Right renal pelvis (tissue), 4 donors: Measurements from ENCODE around the gene ATP10B. TPM values are rescaled to one million over a fixed set of nuclear protein-coding genes. Genes with fewer than 3 reads are reported as not detected.
"Not testable (repeated sequence)": the region's sequence is repeated elsewhere in the genome, so short reads cannot be mapped to it uniquely, and the experiment has no call there.

Experiments used
- DNase-seq, 4 donors: peaks; one replicate each; pipeline ENCODE4 v3.0.0-alpha.2; 2013; ENCODE audit warnings: low read depth in 4 of 4, low spot score in 3 of 4, missing footprints in 1 of 4
- polyA plus RNA-seq, 4 donors: library from polyadenylated mRNA; unstranded; fragments of 120-200 nt; gene quantifications; one replicate each; pipeline ENCODE4 v1.2.1, GENCODE V29; 2013; ENCODE audit not compliant: insufficient read length in 4 of 4

ATP10B gene
- polyA plus RNA-seq, 4 donors = 0.51 to 0.70 (median 0.60) TPM

GRCh38 chr5:160824301-160825001 lies 27.6 kb downstream of the ATP10B start:
- no peak for DNase-seq

GRCh38 chr5:160812996-160813395 lies 39.0 kb downstream of the ATP10B start:
- DNase-seq = not testable (repeated sequence)

DNA sequence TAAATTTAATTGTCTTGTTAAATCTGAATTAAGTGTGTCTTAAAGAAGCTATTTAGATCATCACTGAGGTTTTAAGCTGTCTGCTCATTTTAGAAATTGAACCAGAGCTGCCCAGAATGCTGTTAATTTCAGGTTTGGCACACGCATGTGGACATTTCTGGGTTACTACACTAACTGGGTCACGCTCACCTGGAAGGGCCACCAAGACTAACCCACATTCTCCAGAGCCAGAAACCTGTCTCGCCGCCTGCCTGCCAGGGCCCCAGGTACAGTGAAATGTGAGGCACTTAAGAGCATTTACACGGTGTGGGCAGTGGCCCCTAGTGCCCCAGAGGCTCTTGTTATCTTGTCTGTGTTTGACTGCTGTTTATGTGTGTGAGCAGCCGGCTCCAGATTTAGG lies 46.6 kb downstream of the ATP10B start:
- no peak for DNase-seq

GRCh38 chr5:160802592-160802991 lies 49.4 kb downstream of the ATP10B start:
- peak in 1 of 4 donors; percentile 14 for DNase-seq

DNA sequence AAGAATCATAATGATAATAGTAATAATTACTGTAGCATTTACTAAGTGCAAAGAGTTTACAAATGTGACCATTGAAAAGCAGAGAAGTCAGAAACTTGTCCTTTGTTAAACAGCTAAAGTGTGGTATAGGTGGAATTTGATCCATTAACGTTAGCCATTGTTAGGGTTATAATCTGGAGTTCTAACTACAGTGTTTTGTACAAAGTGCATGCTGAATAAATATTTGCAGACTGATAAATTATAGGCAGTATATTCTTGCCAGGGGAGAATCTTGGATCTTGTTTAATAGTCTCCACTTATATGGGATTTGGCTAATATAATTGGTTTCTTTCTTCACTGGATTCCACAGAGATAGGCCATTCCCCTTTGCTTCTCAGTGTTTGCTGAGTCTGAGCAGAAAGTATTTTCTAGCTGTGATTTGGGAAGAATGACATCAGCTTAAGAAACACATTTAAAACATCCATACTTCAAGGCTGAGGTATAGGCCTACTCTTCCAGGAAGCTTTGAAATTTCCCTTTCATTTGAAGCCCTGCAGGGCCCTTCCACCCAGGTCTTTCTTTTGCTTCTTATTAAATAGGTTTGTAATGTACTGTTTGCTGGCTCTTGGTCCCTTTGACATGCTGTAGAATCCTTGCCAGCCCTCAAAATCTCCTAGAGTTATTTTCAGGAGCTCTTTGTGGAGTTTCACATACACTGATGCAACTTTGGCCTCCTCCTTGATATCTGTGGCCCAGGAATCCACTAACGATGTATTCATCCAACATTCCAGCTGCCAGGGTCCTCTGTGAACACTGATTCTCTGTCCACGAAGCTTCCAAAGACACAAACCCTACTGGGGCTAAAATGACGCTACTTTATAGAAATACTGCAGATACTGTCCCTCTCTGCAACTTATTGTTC lies 51.4 kb downstream of the ATP10B start:
- no peak for DNase-seq

DNA sequence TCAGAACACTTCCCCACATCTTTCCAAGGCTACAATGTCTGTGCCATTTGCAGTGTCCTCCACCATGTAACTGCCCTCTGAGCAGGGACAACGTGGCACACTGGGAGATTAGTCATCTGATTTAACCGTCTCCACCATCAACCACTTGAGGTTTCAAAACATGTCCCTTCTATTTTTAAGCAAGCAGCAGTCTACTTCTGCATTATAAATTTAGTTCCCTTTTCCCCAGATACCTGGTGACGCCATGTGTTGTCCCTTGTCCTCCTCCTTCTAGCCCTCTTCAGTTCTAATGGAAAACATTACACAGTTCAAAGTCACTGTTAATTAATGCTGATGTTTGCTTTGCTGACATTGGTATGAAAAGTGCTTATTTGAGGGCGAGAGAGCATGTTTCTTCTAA lies 52.8 kb downstream of the ATP10B start:
- DNase-seq = no peak

- DNase-seq = no peak
These were observed 55.0 kb downstream of the ATP10B start for GRCh38 chr5:160797020-160797419.

DNA sequence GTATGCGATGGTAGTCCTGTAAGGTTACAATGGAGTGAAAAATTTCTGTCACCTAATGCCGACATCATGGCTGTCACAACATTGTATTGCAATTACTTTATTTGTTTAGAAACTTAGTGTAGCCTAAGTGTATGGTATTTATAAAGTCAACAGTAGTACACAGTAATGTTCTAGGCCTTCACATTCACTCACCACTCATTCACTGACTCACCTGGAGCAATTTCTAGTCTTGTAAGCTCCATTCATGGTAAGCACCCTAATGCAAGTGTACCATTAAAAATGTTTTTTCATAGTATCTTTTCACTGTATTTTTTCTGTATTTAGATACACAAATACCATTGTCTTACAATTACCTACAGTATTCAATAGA lies 58.5 kb downstream of the ATP10B start:
- DNase-seq = no peak

- no peak for DNase-seq
These were observed 59.1 kb downstream of the ATP10B start for GRCh38 chr5:160792732-160793529.

DNA sequence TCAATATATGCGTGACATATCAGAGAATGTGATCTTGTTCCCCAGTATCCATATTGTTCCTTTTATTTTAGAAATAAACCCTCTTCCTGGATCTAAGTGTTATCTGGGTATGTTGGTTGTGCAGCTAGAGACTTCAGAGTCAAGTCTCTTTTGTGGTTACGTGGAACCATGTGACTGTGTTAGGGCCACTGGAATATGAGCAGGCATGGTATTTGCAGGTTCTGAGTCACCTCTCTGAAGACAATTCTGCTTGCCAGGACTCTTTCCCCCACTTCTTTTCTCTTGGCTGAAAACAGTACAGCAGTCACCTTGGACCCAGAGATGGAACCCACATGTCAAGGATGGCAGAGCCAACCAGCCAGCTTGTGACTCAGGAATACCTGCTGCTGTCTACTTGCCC lies 59.7 kb downstream of the ATP10B start:
- DNase-seq = no peak

DNA sequence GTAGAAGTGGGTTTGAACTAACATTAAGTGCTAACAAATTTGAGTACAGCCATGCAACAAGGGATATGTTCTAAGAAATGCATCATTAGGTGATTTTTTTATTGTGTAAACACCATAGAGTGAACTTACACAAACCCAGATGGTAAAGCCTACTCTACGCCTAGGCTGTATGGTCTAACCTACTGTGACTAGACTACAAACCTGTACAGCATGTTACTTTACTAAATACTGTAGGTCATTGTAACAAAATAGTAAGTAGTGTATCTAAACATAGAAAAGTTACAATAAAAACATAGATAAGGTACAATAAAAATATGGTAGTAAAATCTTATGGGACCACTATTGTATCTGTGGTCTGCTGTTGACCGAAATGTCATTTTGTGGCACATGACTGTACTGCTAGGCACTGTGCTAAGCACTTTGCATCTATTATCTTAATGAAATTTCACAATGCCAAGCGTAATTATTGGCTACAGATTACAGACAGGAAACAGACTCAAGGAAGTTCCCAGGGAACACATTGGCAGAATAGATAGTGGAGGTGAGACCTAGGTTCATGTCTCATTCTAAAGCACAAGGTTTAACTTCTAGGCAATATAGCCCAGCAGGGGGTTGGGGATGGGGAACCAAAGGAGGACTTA lies 62.7 kb downstream of the ATP10B start:
- no peak for DNase-seq

DNA sequence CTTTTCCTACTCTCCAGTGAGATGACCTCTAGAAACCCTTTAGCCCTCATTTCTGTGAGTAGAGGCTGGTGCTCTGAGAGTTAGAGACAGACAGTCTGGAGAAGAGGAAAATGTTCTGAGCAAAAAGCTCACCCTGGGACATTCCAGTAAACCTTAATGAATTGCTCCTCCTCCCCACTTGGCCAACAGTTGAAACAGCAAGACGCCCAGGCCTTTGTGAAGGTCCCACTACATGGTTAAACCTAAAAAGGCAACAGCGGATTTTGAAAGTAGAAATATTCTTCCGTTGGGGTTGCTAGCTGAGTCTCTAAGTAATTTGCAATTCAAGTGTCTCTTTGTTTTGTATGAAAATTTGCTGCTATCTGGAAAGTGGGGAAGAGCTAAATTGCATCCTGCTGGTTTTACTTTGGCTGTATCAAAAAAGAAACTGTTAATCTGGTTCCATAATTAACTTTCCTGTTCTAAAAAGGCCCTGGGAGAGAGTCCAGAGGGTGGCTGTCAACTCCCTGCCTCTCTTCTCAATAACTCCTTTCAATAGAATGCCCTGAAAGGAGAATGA lies 63.8 kb downstream of the ATP10B start:
- DNase-seq = no peak

DNA sequence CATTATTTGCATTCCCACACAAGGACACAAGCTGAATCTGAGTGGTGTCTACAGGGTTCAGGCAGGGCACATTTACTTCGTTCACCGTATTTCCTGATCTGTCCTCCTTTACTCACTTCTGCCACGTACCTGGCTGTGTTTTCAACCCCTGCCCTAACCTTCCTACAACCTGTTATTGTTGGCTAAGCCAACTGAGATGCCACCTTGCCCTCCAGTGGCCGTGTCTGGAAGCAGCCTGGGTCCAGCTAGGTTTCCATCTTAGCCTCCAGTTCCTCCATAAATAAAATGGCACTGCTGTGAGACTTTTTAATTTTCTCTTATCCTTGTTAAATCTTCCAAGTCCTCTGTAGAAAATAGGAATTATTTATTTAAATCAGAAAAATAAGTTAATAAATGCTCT lies 64.8 kb downstream of the ATP10B start:
- no peak for DNase-seq

GRCh38 chr5:160774666-160775315 lies 77.2 kb downstream of the ATP10B start:
- DNase-seq = no peak

DNA sequence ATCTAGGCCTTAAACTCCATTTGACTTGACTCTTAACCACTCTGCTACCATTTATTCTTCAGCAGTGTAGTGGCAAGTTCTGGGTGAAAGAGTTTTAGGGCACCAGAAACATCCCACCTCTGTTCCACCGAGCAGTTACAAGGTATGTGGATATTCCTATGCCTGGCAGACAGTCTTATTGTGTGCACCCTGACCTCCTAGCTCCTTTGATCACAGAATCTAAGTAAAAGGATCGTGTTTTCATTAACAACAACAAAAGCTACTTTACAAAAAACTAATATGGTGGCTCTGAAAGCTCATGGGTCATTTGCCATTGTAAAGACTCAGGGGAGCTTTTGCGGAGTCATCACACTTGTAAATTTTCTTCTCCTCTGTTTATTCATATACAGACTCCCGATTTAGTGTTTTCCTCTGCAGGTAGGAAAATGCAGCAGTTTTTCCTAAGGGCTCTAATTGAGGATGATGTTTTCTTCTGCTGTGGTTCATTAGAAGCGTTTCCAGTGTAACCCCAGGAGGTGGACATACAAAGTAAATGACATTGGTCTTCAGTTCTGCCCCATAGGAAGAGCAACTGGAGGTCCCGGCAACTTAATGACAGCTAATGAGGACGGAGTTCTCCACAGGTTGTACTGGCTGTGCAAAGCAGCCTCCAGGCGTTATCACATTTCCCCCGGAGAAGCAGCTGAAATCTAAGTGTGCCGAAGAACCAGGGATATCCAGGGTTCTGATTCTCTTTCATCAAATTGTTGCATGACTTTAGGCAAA lies 78.2 kb downstream of the ATP10B start:
- DNase-seq = peak in 1 of 4 donors; percentile 24

DNA sequence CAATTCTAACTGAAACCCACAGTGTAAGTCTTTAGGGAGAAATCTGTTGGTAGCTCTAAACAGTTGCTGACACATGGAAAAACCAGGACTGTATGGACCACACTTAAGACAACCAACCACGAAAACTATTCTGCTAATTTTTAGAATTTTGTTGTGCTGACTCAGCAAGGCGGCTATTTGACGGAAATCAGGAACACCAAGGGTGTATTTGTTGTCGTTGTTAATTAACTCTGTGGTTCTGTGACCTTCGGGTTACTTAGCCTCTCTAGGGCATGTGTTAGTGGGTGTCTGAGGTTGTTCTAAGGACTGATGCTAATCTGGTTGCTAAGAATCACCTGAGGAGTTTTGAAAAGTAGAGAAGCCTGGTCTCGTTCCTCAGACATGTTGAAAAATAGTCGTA lies 79.2 kb downstream of the ATP10B start:
- DNase-seq = no peak

DNA sequence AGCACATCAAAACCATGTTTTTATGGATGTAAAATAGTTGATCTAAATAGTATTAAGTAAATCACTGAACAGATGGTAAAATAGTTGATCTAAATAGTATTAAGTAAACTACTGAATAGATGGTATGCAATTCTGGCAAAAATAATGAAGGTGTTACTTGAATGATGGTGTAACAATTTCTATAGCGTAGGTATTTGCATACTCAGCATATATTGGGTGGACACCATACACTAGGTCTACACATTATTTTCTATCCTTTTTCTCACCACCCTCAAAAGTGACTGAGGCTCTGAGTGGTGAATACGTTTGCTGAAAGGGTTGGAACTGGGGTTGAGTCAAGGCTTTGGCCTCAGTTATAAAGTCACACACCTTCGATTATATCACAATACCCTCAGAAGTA lies 81.3 kb downstream of the ATP10B start:
- DNase-seq = no peak

DNA sequence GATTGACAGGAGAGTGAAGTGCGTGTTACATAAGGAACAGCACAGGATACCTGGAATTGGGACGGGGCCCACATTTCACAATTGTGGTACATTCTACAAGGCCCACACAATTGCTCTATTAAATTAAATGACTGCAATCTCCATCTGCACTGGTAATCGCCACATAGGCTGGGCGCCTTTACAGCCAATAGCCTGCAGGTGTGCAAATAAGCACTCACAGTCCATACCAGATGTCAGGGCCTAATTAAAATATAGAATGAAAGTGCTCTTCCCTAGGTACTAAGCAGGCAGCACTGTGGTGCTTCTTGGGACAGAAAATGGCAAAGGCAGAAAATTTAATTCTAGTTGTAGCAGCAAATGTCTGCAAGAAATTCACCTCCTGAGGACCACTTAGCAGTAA lies 82.7 kb downstream of the ATP10B start:
- no peak for DNase-seq

DNA sequence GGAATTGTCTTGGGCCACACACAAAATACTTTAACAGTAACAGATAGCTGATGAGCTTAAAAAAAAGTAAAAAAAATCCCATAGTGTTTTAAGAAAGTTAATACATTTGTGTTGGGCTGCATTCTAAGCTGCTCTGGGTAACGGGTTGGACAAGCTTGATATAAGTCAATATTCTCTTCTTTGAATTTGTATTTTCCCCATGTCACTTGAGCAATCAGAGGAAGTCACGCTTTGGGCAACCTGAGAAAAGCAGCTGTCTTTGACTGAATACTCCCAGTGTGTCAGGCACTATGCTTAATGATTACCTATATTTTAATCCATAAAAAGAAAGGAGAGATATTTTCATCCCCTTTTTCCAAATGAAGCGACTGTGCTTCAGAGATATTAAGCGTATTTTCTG lies 84.9 kb downstream of the ATP10B start:
- DNase-seq = no peak
